ENCODE results near the gene GRAMD1C.

DNA sequence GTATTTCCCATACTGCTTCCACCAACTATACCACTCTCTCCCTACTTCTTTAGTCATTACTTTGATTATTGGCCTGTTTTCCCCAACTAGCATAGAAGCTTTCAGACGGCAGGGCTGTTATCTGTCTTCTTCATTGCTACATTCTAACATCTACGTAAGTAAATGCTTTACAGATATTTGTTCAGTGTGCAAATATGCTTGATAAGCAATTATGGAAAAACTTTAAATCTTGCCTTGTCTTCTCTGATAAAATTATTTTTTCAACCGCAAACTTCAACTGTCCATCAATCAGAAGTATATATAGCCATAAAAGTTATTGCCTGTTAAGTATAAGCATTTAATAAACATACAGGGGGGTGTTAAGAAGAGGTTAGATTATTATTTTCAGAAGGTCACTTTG, 145.0 kb downstream of the GRAMD1C start:
- TF ChIP-seq, protein P1, sequence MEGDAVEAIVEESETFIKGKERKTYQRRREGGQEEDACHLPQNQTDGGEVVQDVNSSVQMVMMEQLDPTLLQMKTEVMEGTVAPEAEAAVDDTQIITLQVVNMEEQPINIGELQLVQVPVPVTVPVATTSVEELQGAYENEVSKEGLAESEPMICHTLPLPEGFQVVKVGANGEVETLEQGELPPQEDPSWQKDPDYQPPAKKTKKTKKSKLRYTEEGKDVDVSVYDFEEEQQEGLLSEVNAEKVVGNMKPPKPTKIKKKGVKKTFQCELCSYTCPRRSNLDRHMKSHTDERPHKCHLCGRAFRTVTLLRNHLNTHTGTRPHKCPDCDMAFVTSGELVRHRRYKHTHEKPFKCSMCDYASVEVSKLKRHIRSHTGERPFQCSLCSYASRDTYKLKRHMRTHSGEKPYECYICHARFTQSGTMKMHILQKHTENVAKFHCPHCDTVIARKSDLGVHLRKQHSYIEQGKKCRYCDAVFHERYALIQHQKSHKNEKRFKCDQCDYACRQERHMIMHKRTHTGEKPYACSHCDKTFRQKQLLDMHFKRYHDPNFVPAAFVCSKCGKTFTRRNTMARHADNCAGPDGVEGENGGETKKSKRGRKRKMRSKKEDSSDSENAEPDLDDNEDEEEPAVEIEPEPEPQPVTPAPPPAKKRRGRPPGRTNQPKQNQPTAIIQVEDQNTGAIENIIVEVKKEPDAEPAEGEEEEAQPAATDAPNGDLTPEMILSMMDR (IDR thresholded peaks at IDR 0.05; ENCODE audit: insufficient read depth, low read depth, low read length), result no peak
- TF ChIP-seq EZH2 (IDR thresholded peaks at IDR 0.05; ENCODE audit: insufficient read depth, low read length), result no peak
